Measurements from ENCODE around the gene SUV39H2.
"Not testable (repeated sequence)": the region's sequence is repeated elsewhere in the genome, so short reads cannot be mapped to it uniquely, and the experiment has no call there.

- TF ChIP-seq CTCF (IDR thresholded peaks at IDR 0.05; ENCODE audit: poor library complexity); EZH2phosphoT487 (IDR thresholded peaks at IDR 0.05; ENCODE audit: low read depth, severe bottlenecking, unreplicated experiment): not testable (repeated sequence)
Observed at GRCh38 chr10:14942147-14942949, 63.7 kb downstream of the SUV39H2 start.

Data from hepatocyte (in vitro differentiated cells).